Measurements from ENCODE around the gene TMEM106B.

DNA sequence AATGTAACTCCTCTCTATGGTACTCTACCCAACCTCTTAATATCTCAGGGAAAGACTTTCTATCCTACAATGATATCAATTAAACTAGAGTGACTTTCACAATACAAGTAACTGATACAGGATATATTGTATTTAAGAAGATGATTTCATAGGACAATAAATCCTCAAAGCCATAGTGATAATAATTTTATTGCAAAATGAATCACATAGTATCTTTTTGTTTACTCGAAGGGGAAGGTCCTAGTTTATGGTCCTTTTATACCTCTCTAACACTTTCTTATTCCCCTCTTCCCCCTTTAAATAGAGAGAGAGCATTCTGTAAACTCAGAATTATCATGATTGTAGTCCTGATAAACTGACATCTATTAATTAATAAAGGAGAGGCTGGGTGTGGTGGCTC, 56.4 kb downstream of the TMEM106B start:
- TF ChIP-seq, protein P1, sequence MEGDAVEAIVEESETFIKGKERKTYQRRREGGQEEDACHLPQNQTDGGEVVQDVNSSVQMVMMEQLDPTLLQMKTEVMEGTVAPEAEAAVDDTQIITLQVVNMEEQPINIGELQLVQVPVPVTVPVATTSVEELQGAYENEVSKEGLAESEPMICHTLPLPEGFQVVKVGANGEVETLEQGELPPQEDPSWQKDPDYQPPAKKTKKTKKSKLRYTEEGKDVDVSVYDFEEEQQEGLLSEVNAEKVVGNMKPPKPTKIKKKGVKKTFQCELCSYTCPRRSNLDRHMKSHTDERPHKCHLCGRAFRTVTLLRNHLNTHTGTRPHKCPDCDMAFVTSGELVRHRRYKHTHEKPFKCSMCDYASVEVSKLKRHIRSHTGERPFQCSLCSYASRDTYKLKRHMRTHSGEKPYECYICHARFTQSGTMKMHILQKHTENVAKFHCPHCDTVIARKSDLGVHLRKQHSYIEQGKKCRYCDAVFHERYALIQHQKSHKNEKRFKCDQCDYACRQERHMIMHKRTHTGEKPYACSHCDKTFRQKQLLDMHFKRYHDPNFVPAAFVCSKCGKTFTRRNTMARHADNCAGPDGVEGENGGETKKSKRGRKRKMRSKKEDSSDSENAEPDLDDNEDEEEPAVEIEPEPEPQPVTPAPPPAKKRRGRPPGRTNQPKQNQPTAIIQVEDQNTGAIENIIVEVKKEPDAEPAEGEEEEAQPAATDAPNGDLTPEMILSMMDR (IDR thresholded peaks at IDR 0.05; ENCODE audit: low read depth, low read length, poor library complexity, severe bottlenecking) = no peak
- TF ChIP-seq EZH2phosphoT487 (IDR thresholded peaks at IDR 0.05; ENCODE audit: borderline replicate concordance, low read length) = no peak

Data from DOHH2 (cell line).